NK-92 (cell line): ENCODE results near the gene RAD51B.

ENCODE experiments used
- DNase-seq: peaks from one replicate; lab custom pipeline; 2025; ENCODE audit not compliant: unreplicated experiment; lab: John Stamatoyannopoulos, UW

Gene RAD51B

GRCh38 chr14:67892466-67893100 lies 73.0 kb downstream of the RAD51B start:
- DNase-seq, result no peak

GRCh38 chr14:67900231-67900630 lies 80.7 kb downstream of the RAD51B start:
- no peak for DNase-seq

GRCh38 chr14:67908052-67908754 lies 88.6 kb downstream of the RAD51B start:
- DNase-seq, result no peak

- no peak for DNase-seq
Measured at GRCh38 chr14:67911562-67911961, 92.0 kb downstream of the RAD51B start.

- no peak for DNase-seq
Measured at GRCh38 chr14:67916430-67916829, 96.9 kb downstream of the RAD51B start.

GRCh38 chr14:67917006-67917405 lies 97.4 kb downstream of the RAD51B start:
- DNase-seq, result no peak

- no peak for DNase-seq
Measured at GRCh38 chr14:67918838-67919237, 99.3 kb downstream of the RAD51B start.

- DNase-seq, result no peak
Measured at GRCh38 chr14:67919259-67920032, 99.9 kb downstream of the RAD51B start.

GRCh38 chr14:67926821-67927220 lies 107.2 kb downstream of the RAD51B start:
- no peak for DNase-seq

- DNase-seq, result no peak
Measured at GRCh38 chr14:67927244-67927643, 107.7 kb downstream of the RAD51B start.

GRCh38 chr14:67928375-67928774 lies 108.8 kb downstream of the RAD51B start:
- no peak for DNase-seq

GRCh38 chr14:67932708-67933246 lies 113.2 kb downstream of the RAD51B start:
- DNase-seq, result no peak

- DNase-seq, result no peak
Measured at GRCh38 chr14:67933266-67933665, 113.7 kb downstream of the RAD51B start.

- DNase-seq, result no peak
Measured at GRCh38 chr14:67934087-67934486, 114.5 kb downstream of the RAD51B start.

GRCh38 chr14:67934862-67935261 lies 115.3 kb downstream of the RAD51B start:
- DNase-seq, result no peak

- no peak for DNase-seq
Measured at GRCh38 chr14:67935371-67935770, 115.8 kb downstream of the RAD51B start.

GRCh38 chr14:67938071-67938470 lies 118.5 kb downstream of the RAD51B start:
- DNase-seq, result no peak

- DNase-seq, result no peak
Measured at GRCh38 chr14:67940486-67941455, 121.2 kb downstream of the RAD51B start.

GRCh38 chr14:67941456-67942018 lies 122.0 kb downstream of the RAD51B start:
- DNase-seq, result no peak

- DNase-seq, result no peak
Measured at GRCh38 chr14:67942080-67942710, 122.6 kb downstream of the RAD51B start.
